Neural cell (in vitro differentiated cells): Measurements from ENCODE around the gene COL5A1. TPM values are rescaled to one million over a fixed set of nuclear protein-coding genes. Genes with fewer than 3 reads are reported as not detected.

ENCODE experiments used
- H2AFZ ChIP-seq: fragments of 200-600, 300-800 bp; sonication (generic), shearing (Covaris generic); 2 replicates; pipeline ENCODE4 v1.6.0; 2014; ENCODE audit warnings: low read depth, mild to moderate bottlenecking, antibody characterized with exemption, low read length, moderate library complexity
- H3F3A ChIP-seq: fragments of 200-600 bp; shearing (Covaris generic); 2 replicates; pipeline ENCODE4 v1.6.1; 2016; ENCODE audit warnings: mild to moderate bottlenecking, moderate library complexity, mixed read lengths, antibody characterized with exemption, low read length; ENCODE audit not compliant: insufficient read depth, poor library complexity, severe bottlenecking
- H3K27ac ChIP-seq: fragments of 200-600, 300-800 bp; sonication (generic), shearing (Covaris generic); 2 replicates; pipeline ENCODE4 v1.5.1; 2014; ENCODE audit warnings: mild to moderate bottlenecking, low read length, moderate library complexity
- H3K27me3 ChIP-seq: fragments of 300-800, 200-600 bp; sonication (generic), shearing (Covaris generic); 2 replicates; pipeline ENCODE4 v1.6.0; 2014; ENCODE audit warnings: mild to moderate bottlenecking, low read depth, low read length, moderate library complexity; ENCODE audit not compliant: insufficient read depth
- H3K36me3 ChIP-seq: fragments of 300-800, 200-600 bp; sonication (generic), shearing (Covaris generic); 2 replicates; pipeline ENCODE4 v1.5.1; 2014; ENCODE audit warnings: mild to moderate bottlenecking, antibody characterized with exemption, low read length, moderate library complexity; ENCODE audit not compliant: insufficient read depth
- H3K4me2 ChIP-seq: fragments of 300-800, 200-600 bp; sonication (generic), shearing (Covaris generic); 2 replicates; pipeline ENCODE4 v1.6.0; 2014; ENCODE audit warnings: mild to moderate bottlenecking, low read length
- H3K4me3 ChIP-seq: fragments of 300-800, 200-600 bp; sonication (generic), shearing (Covaris generic); 2 replicates; pipeline ENCODE4 v1.5.1; 2014; ENCODE audit warnings: mild to moderate bottlenecking, low read length, moderate library complexity
- H3K79me2 ChIP-seq: fragments of 200-600 bp; shearing (Covaris generic); replicated peaks from 2 replicates; pipeline ENCODE4 v1.6.0; 2014; ENCODE audit warnings: mild to moderate bottlenecking, low read length, moderate library complexity; ENCODE audit not compliant: insufficient read depth
- H3K9ac ChIP-seq: fragments of 300-800, 200-600 bp; sonication (generic), shearing (Covaris generic); 2 replicates; pipeline ENCODE4 v1.6.1; 2016; ENCODE audit warnings: mild to moderate bottlenecking, low read length, mixed read lengths
- H3K9me2 ChIP-seq: fragments of 200-600 bp; shearing (Covaris generic); 2 replicates; pipeline ENCODE4 v1.6.1; 2016; ENCODE audit warnings: mild to moderate bottlenecking, low read length, mixed read lengths; ENCODE audit not compliant: insufficient read depth
- H3K9me3 ChIP-seq: fragments of 200-600, 300-800 bp; sonication (generic), shearing (Covaris generic); 2 replicates; pipeline ENCODE4 v1.6.1; 2016; ENCODE audit warnings: mild to moderate bottlenecking, mixed run types, low read length, moderate library complexity, mixed read lengths
- H4K20me1 ChIP-seq: fragments of 200-600 bp; shearing (Covaris generic); 2 replicates; pipeline ENCODE4 v1.6.1; 2016; ENCODE audit warnings: mild to moderate bottlenecking, mixed run types; ENCODE audit not compliant: insufficient read depth
- EP300 ChIP-seq: fragments of 450-650 bp; conservative IDR thresholded peaks from 2 replicates; pipeline ENCODE4 v1.6.1; 2014; ENCODE audit warnings: antibody characterized with exemption, mild to moderate bottlenecking, moderate library complexity; ENCODE audit not compliant: poor library complexity, severe bottlenecking
- EZH2 ChIP-seq: fragments of 200-600, 300-800 bp; shearing (Covaris generic), sonication (generic); IDR thresholded peaks from 2 replicates; pipeline ENCODE4 v1.6.1; 2014; ENCODE audit warnings: antibody characterized with exemption, low read length, borderline replicate concordance, mild to moderate bottlenecking; ENCODE audit not compliant: insufficient read depth, poor library complexity, severe bottlenecking
- MXI1 ChIP-seq: fragments of 450-650 bp; conservative IDR thresholded peaks from 2 replicates; pipeline ENCODE4 v1.6.1; 2014; ENCODE audit warnings: antibody characterized with exemption, mild to moderate bottlenecking; ENCODE audit not compliant: poor library complexity, severe bottlenecking
- POLR2AphosphoS5 ChIP-seq: IDR thresholded peaks from 2 replicates; pipeline ENCODE4 v1.6.1; 2012
- RAD21 ChIP-seq: fragments of 450-650 bp; conservative IDR thresholded peaks from 2 replicates; pipeline ENCODE4 v1.6.1; 2014; ENCODE audit warnings: antibody characterized with exemption, mild to moderate bottlenecking, moderate library complexity
- SMC3 ChIP-seq: fragments of 450-650 bp; conservative IDR thresholded peaks from 2 replicates; pipeline ENCODE4 v1.6.1; 2014; ENCODE audit warnings: antibody characterized with exemption, mild to moderate bottlenecking, moderate library complexity; ENCODE audit not compliant: poor library complexity
- TAF1 ChIP-seq: IDR thresholded peaks from 2 replicates; pipeline ENCODE4 v1.6.1; 2012; ENCODE audit warnings: low read depth
- polyA plus RNA-seq: library from polyadenylated mRNA; depleted of rRNA; stranded (reverse); fragments of >200 nt; gene quantifications from 2 replicates; pipeline ENCODE4 v1.2.3, GENCODE V29; 2014
- TF ChIP-seq, protein P1 (sequence below): IDR thresholded peaks from 2 replicates; pipeline ENCODE4 v1.6.1; 2012; ENCODE audit warnings: borderline replicate concordance
- TF ChIP-seq, protein P2 (sequence below): fragments of 450-650 bp; IDR thresholded peaks from 2 replicates; pipeline ENCODE4 v1.5.1; 2014; ENCODE audit warnings: antibody characterized with exemption, mild to moderate bottlenecking, moderate library complexity; ENCODE audit not compliant: poor library complexity, severe bottlenecking

COL5A1 gene
- polyA plus RNA-seq, 1 donor from 2014 or later = not detected

DNA sequence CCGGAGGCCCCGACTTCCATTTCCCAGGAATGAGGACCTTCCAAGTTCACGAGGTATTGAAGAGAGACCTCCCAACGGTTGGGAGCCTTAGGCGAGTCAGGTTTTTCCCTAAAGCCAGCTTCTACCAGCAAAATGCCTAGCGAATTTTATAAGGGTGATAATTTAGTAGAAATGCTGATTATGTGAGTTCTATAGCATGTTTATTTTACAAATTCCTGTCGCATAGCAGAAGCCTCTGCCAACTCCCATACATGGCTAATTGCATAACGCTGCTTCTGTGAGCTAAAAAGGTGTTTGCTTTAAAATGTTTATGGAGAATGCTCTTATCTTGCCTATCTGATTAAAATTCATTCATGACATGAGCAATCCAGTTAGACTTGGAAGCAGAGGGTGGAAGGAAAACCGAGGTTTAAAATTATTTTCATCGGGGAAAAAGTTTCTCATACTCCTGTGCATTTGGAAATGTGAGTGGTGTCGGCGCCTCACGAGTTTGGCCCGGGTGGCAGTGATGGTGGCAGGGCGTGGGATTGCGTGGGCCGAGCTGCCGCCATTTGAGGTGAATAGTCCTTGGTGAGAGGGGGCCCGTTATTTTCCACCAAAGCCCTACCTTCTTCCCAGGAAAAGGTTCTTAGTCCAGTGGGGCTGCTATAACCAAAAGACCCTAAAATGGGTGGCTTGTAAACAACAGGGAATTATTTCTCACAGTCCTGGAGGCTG lies 134.6 kb downstream of the COL5A1 start:
- H3K79me2 ChIP-seq = no peaks in the 10 kb centered on the region
- no peak overlapping the region for H3K27ac ChIP-seq
- no peaks in the 10 kb centered on the region for H4K20me1 ChIP-seq
- no peaks in the 10 kb centered on the region for H3K9me2 ChIP-seq
- no peaks in the 10 kb centered on the region for H3K36me3 ChIP-seq
- no peak overlapping the region for H2AFZ ChIP-seq
- H3K9me3 ChIP-seq = no peaks in the 10 kb centered on the region
- no peak overlapping the region for H3K4me2 ChIP-seq
- no peak for TF ChIP-seq TAF1
- TF ChIP-seq, protein P1, sequence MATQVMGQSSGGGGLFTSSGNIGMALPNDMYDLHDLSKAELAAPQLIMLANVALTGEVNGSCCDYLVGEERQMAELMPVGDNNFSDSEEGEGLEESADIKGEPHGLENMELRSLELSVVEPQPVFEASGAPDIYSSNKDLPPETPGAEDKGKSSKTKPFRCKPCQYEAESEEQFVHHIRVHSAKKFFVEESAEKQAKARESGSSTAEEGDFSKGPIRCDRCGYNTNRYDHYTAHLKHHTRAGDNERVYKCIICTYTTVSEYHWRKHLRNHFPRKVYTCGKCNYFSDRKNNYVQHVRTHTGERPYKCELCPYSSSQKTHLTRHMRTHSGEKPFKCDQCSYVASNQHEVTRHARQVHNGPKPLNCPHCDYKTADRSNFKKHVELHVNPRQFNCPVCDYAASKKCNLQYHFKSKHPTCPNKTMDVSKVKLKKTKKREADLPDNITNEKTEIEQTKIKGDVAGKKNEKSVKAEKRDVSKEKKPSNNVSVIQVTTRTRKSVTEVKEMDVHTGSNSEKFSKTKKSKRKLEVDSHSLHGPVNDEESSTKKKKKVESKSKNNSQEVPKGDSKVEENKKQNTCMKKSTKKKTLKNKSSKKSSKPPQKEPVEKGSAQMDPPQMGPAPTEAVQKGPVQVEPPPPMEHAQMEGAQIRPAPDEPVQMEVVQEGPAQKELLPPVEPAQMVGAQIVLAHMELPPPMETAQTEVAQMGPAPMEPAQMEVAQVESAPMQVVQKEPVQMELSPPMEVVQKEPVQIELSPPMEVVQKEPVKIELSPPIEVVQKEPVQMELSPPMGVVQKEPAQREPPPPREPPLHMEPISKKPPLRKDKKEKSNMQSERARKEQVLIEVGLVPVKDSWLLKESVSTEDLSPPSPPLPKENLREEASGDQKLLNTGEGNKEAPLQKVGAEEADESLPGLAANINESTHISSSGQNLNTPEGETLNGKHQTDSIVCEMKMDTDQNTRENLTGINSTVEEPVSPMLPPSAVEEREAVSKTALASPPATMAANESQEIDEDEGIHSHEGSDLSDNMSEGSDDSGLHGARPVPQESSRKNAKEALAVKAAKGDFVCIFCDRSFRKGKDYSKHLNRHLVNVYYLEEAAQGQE = no peak
- TF ChIP-seq, protein P2, sequence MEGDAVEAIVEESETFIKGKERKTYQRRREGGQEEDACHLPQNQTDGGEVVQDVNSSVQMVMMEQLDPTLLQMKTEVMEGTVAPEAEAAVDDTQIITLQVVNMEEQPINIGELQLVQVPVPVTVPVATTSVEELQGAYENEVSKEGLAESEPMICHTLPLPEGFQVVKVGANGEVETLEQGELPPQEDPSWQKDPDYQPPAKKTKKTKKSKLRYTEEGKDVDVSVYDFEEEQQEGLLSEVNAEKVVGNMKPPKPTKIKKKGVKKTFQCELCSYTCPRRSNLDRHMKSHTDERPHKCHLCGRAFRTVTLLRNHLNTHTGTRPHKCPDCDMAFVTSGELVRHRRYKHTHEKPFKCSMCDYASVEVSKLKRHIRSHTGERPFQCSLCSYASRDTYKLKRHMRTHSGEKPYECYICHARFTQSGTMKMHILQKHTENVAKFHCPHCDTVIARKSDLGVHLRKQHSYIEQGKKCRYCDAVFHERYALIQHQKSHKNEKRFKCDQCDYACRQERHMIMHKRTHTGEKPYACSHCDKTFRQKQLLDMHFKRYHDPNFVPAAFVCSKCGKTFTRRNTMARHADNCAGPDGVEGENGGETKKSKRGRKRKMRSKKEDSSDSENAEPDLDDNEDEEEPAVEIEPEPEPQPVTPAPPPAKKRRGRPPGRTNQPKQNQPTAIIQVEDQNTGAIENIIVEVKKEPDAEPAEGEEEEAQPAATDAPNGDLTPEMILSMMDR = no peak
- no peak for TF ChIP-seq POLR2AphosphoS5
- TF ChIP-seq RAD21 = no peak
- TF ChIP-seq SMC3 = no peak
- TF ChIP-seq MXI1 = no peak
- no peak for TF ChIP-seq EZH2
- TF ChIP-seq EP300 = no peak
- no peaks in the 10 kb centered on the region for H3K27me3 ChIP-seq
- H3K9ac ChIP-seq = no peak overlapping the region
- no peaks in the 10 kb centered on the region for H3F3A ChIP-seq
- no peak overlapping the region for H3K4me3 ChIP-seq

DNA sequence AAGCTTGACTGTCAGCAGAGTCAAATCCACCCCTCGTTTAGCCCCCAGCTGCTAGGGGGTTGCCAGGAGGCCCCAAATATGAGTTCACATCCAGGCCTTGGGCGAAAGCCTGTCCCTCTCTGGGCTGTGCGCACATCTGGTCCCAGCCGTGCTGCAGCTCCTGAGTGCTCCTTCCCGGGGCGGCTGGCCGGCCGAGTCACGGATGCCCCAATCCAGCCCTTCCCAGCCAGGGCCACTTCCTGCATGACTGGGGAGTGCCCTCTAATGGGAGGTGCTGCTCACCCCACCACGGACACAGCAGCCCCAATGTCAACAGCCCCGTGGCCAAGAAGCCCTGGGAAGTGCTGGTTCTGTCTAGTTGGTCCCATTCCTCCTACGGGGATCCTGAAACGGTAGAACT lies 135.6 kb downstream of the COL5A1 start:
- no peaks in the 10 kb centered on the region for H3K79me2 ChIP-seq
- no peak overlapping the region for H3K9ac ChIP-seq
- no peaks in the 10 kb centered on the region for H3K27me3 ChIP-seq
- no peaks in the 10 kb centered on the region for H3K9me3 ChIP-seq
- H2AFZ ChIP-seq = no peak overlapping the region
- no peak overlapping the region for H3K4me3 ChIP-seq
- H3K36me3 ChIP-seq = no peaks in the 10 kb centered on the region
- no peaks in the 10 kb centered on the region for H3K9me2 ChIP-seq
- TF ChIP-seq SMC3 (no peak), MXI1 (no peak), RAD21 (no peak)
- no peaks in the 10 kb centered on the region for H4K20me1 ChIP-seq
- H3K27ac ChIP-seq = no peak overlapping the region
- no peak overlapping the region for H3K4me2 ChIP-seq
- no peaks in the 10 kb centered on the region for H3F3A ChIP-seq
